KOPT-K1 (cell line): ENCODE measurements around the gene SBNO2.

ENCODE experiments used
- H3K27ac ChIP-seq: fragments of 200-600 bp; sonication (generic); 2 replicates; pipeline ENCODE4 v1.5.1; 2016; ENCODE audit warnings: antibody characterized with exemption, mild to moderate bottlenecking, low read depth, low read length; ENCODE audit not compliant: poor library complexity, severe bottlenecking
- H3K36me3 ChIP-seq: fragments of 200-600 bp; sonication (generic); 2 replicates; pipeline ENCODE4 v1.5.1; 2017; ENCODE audit warnings: antibody characterized with exemption, mild to moderate bottlenecking, low read length, moderate library complexity; ENCODE audit not compliant: insufficient read depth
- H3K9me3 ChIP-seq: fragments of 200-600 bp; sonication (generic); 2 replicates; pipeline ENCODE4 v1.5.1; 2017; ENCODE audit warnings: antibody characterized with exemption, low read length, mild to moderate bottlenecking; ENCODE audit not compliant: insufficient read depth, poor library complexity, severe bottlenecking

SBNO2 gene

GRCh38 chr19:1070931-1071791, 102.9 kb downstream of the SBNO2 start:
- Histone ChIP-seq H3K27ac (no peak overlapping the region), H3K9me3 (no peaks in the 10 kb centered on the region)

DNA sequence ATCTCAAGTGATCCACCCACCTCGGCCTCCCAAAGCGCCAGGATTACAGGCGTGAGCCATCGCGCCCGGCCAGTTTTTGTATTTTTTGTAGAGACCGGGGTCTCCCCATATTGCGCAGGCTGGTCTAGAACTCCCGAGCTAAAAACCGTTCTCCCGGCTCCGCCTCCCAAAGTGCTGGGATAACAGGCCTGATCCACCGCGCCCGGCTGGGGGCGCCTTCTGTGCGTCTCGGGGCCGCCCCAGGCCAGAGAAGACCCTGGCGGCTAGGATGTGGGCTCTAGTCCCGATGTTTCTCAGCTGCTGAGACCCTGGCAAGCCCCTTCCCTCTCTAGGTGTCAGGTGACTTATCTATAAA, 103.5 kb downstream of the SBNO2 start:
- Histone ChIP-seq H3K36me3 (peaks cover 64% of the 10 kb centered on the region), H3K27ac (no peak overlapping the region), H3K9me3 (no peaks in the 10 kb centered on the region)

More at GRCh38 chr19:1070931-1071791, 102.9 kb downstream of the SBNO2 start:
- H3K36me3 ChIP-seq, result peaks cover 70% of the 10 kb centered on the region

DNA sequence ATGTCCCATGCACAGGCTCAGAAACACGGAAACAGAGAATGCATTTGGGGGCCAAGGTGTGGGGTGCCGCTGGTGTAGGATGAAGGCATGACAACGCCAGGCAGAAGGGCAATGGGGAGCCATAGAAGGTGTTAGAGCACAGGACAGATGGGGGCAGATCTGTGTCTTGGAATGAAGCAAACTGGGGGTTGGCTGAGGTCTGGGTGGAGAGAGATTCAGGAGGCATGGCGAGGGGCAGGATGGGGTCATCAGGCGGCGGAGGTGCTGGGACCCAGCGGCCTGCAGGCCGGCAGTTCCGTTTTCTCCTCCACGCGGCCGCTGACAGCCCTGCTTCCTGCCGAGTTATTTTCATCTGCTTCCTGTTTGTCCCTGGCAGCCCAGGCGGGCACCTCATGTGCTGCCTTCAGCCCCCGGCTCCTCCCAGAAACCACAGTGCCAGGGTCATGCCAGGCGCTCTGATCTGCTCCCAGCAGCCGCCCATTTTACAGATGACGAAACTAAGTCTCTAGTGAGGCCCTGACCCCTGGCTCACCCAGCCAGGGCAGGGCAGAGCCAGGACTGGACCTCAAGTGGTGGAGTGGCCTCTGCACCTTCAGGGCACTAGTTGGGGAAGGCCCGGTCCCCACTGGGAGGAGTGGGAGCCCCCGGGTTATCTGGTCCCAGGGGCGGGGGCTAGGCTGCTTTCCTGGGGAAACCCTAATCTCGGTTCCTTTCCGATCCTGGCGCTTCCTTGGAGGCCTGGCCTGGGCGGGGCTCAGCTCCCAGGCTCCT, 104.9 kb downstream of the SBNO2 start:
- Histone ChIP-seq H3K36me3 (peaks cover 55% of the 10 kb centered on the region), H3K27ac (peak overlapping the region; percentile 98), H3K9me3 (no peaks in the 10 kb centered on the region)

GRCh38 chr19:1068009-1069001, 105.8 kb downstream of the SBNO2 start:
- Histone ChIP-seq H3K9me3 (no peaks in the 10 kb centered on the region), H3K27ac (peak overlapping the region; percentile 98), H3K36me3 (peaks cover 46% of the 10 kb centered on the region)

DNA sequence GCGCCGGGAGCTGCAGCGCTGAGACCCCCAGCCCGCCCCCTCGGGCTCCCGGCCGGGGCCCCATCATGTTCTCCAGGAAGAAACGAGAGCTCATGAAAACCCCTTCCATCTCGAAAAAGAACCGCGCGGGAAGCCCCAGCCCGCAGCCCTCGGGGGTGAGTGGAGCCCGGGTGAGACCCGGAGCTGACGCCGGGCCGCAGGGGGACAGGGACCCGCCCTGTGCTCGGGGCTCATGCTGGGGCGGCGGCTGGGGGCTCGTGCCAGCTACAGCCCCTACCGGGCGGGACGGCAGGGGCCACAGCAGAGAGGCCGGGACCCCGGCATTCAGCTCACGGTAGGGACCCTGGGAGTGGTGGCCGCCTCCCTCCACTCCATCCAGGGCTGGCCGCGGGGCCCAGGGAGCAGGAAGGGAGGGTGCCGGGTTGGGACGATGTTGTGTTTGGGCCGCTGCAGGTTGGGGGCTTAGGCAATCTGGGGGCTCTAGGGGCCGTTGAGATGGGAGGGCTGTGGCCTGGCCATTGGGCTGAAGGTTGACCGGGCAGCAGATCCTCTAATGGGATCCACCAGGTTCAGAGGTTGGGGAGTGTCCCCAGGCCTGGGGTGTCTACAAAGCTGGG, 106.6 kb downstream of the SBNO2 start:
- Histone ChIP-seq H3K9me3 (no peaks in the 10 kb centered on the region), H3K36me3 (peaks cover 38% of the 10 kb centered on the region), H3K27ac (peak overlapping the region; percentile 98)

- Histone ChIP-seq H3K9me3 (no peaks in the 10 kb centered on the region), H3K36me3 (peaks cover 32% of the 10 kb centered on the region), H3K27ac (peak within 1 kb of the TSS; percentile 98)
These were observed 107.2 kb downstream of the SBNO2 start, which contains the start of gene ARHGAP45 for GRCh38 chr19:1066748-1067340. Gene ARHGAP45 (plus strand): TSS chr19:1067167. CDS start chr19:1067406, 239 bp downstream.

DNA sequence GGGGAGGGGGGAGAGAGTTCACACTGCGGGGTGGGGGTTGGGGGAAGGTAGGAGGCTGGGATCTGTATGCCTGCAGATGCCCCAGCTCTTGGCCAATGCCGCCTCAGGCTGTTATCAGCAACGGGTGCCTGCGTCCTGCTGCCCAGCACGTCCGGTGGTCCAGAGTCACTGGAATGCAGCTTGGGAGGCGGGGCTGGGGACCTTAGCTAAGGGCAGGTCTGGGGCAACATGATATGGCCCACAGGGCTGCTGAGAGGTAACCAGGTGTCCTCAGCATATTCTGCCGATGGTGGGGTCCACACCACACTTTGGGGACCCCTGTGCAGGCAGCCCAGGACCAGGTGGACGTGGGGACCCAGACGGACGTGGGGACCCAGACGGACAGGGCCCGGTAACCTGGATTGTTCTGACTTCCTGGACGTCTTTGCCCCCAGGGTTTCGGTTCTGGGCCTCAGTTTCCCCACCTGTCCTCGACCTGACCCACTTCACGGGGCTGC, 107.8 kb downstream of the SBNO2 start:
- peaks cover 27% of the 10 kb centered on the region for H3K36me3 ChIP-seq
- peak overlapping the region; percentile 98 for H3K27ac ChIP-seq
- no peaks in the 10 kb centered on the region for H3K9me3 ChIP-seq

- H3K27ac ChIP-seq, result no peak overlapping the region
- H3K9me3 ChIP-seq, result no peaks in the 10 kb centered on the region
- peaks cover 22% of the 10 kb centered on the region for H3K36me3 ChIP-seq
These were observed 108.4 kb downstream of the SBNO2 start for GRCh38 chr19:1065606-1066109.

- Histone ChIP-seq H3K36me3 (peaks cover 15% of the 10 kb centered on the region), H3K9me3 (no peaks in the 10 kb centered on the region), H3K27ac (no peak overlapping the region)
These were observed 109.1 kb downstream of the SBNO2 start for GRCh38 chr19:1064661-1065605.

DNA sequence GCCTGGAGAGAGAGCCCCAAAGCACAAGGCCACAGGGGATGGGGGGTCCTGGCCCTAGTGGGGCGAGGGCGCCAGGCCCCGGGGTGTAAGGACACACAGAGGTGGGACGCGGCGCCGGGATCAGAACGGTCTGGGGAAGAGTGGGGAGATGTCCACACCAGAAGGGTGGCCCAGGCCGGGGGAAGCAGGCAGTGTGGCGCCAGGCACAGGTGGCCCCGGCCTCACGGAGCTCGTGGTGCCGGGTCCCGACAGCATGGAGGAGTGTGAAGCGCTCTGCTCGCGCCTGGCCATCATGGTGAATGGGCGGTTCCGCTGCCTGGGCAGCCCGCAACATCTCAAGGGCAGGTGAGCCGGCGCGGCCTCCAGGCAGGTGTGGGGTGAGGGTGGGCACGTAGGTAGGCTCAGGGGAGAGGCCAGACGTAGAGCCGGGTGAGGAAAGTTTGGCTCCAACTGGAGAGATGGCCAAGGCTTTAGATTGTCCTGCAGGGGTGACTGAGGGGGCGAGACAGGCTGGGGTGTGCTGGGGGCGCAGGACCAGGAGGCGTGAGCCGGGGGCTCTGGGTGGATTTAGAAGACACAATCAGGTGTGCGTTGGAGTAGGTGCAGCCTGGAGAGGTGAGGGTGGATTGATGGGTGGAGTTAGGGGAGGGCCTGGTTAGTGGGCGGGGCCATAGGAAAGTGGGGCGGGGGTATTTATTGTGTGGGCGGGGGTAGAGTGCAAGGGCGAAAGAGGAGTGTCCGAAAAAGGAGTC, 110.0 kb downstream of the SBNO2 start:
- Histone ChIP-seq H3K36me3 (peaks cover 8% of the 10 kb centered on the region; the same call in 1 of the 2 replicates), H3K27ac (no peak overlapping the region), H3K9me3 (no peaks in the 10 kb centered on the region)

- H3K27ac ChIP-seq, result no peak overlapping the region
- H3K36me3 ChIP-seq, result 0 out of 2 replicates have a peak, but pooled peaks cover under 1% of the 10 kb centered on the region
- no peaks in the 10 kb centered on the region for H3K9me3 ChIP-seq
These were observed 110.8 kb downstream of the SBNO2 start for GRCh38 chr19:1063030-1063908.
